Measurements from ENCODE around the gene FUT9.

- TF ChIP-seq CTCF (IDR thresholded peaks at IDR 0.05 in 2 of 3, conservative IDR thresholded peaks at IDR 0.05 in 1 of 3; ENCODE audit: control insufficient read depth in 2 of 3, extremely low read depth in 1 of 3, insufficient read depth in 1 of 3, low read depth in 3 of 3, low read length in 3 of 3) (no peak), SREBF2 (IDR thresholded peaks at IDR 0.05; ENCODE audit: low read length) (no peak), TAF1 (IDR thresholded peaks at IDR 0.05; ENCODE audit: borderline replicate concordance, low read depth, low read length) (no peak), HCFC1 (IDR thresholded peaks at IDR 0.05; ENCODE audit: low read length) (no peak), E2F4 (IDR thresholded peaks at IDR 0.05; ENCODE audit: low read depth, low read length) (no peak), CBX3 (IDR thresholded peaks at IDR 0.05; ENCODE audit: borderline replicate concordance, low read depth) (no peak), POLR2AphosphoS5 (IDR thresholded peaks at IDR 0.05; ENCODE audit: low read length) (no peak), SRF (IDR thresholded peaks at IDR 0.05; ENCODE audit: low read depth in 2 of 2, low read length in 2 of 2) (no peak), MYC (IDR thresholded peaks at IDR 0.05; ENCODE audit: insufficient read depth, insufficient read length, insufficient replicate concordance, low read length, severe bottlenecking) (no peak), BRCA1 (IDR thresholded peaks at IDR 0.05; ENCODE audit: low read depth, low read length) (no peak)
Measured at GRCh38 chr6:96236471-96236870, 220.7 kb downstream of the FUT9 start.

All from GM12878 (cell line).